K562 (cell line): Measurements from ENCODE around the gene BRICD5. TPM values are rescaled to one million over a fixed set of nuclear protein-coding genes. Genes with fewer than 3 reads are reported as not detected.
A peak's percentile ranks its signal among the peaks of the same experiment; 100 is the strongest.

Experiments
- DNMT1 ChIP-seq: fragments of 450-650 bp; IDR thresholded peaks from 2 replicates; pipeline ENCODE4 v1.6.1; 2016; ENCODE audit warnings: antibody characterized with exemption, mild to moderate bottlenecking
- MAFK ChIP-seq: IDR thresholded peaks from 2 replicates; pipeline ENCODE4 v1.6.1; 2011; ENCODE audit warnings: low read length, improper control_type of control experiment
- RERE ChIP-seq: sonication (generic); formaldehyde crosslinking; IDR thresholded peaks from 2 replicates; pipeline ENCODE4 v1.8.0; 2023; ENCODE audit warnings: missing genetic modification reagents, mild to moderate bottlenecking, borderline replicate concordance
- RREB1 ChIP-seq: fragments of 250-450 bp; sonication (Bioruptor Pico); IDR thresholded peaks from 2 replicates; pipeline ENCODE4 v1.4.0; 2020
- ZFP30 ChIP-seq: fragments of 250-450 bp; sonication (Bioruptor Pico); IDR thresholded peaks from 2 replicates; pipeline ENCODE4 v1.8.0; 2022; ENCODE audit warnings: moderate library complexity, mild to moderate bottlenecking, inconsistent platforms, borderline replicate concordance
- ZNF232 ChIP-seq: sonication (generic); formaldehyde crosslinking; IDR thresholded peaks from 2 replicates; pipeline ENCODE4 v1.8.0; 2022; ENCODE audit warnings: mild to moderate bottlenecking, missing genetic modification reagents
- polyA plus RNA-seq, 8 experiments: library from polyadenylated mRNA; depleted of rRNA in 4 of 8; stranded (reverse) in 5 of 8; unstranded in 3 of 8; fragments of >200 nt; fragmentation: Nextera tagmentation in 2 of 8; fragmentation: Illumina TruSeq in 1 of 8; extraction: Ambion mirVana in 2 of 8; extraction: Trizol in 1 of 8; gene quantifications; 2 replicates each; pipeline versions ENCODE4 v1.2.1 to v1.2.3, GENCODE V29; 2011 to 2014; ENCODE audit warnings: inconsistent platforms in 1 of 8, missing spikeins in 1 of 8
- total RNA-seq, 7 experiments: library from RNA; depleted of rRNA in 6 of 7; stranded (reverse); fragments of >200 nt in 6 of 7; fragmentation: Illumina TruSeq in 2 of 7; extraction: Trizol in 2 of 7; gene quantifications; 2 replicates each; pipeline versions ENCODE4 v1.2.1 to v1.2.3, GENCODE V29; 2011 to 2021; ENCODE audit warnings: low replicate concordance in 1 of 7

BRICD5 gene
- total and polyA plus RNA-seq, 9 of the 15 experiments (the other 6 are each of a cell fraction or from before 2014, with no cell fraction given): 0.24 to 15.1 (median 2.4) TPM; not detected in 1

- no peak for TF ChIP-seq RERE (CRISPR knock-in tag)
- no peak for TF ChIP-seq ZFP30 (CRISPR knock-in tag)
- 0 out of 2 replicates have a peak, but pooled peaks have one; percentile 10 for TF ChIP-seq RREB1 (CRISPR knock-in tag)
- TF ChIP-seq MAFK: no peak
- no peak for TF ChIP-seq ZNF232 (CRISPR knock-in tag)
- no peak for TF ChIP-seq DNMT1
Observed at GRCh38 chr16:2213817-2214718, 3.4 kb upstream of the BRICD5 start (continued).
